HG02759 (cell line): ENCODE results near the gene CAV3.

ENCODE experiments used
- ATAC-seq: cut with Tn5 transposase; IDR thresholded peaks from one replicate; pipeline ENCODE4 v1.9.1; 2021; ENCODE audit warnings: mild to moderate bottlenecking, moderate library complexity; ENCODE audit not compliant: unreplicated experiment

The CAV3 gene

GRCh38 chr3:8784676-8785435, 51.3 kb downstream of the CAV3 start:
- ATAC-seq, result no peak

DNA sequence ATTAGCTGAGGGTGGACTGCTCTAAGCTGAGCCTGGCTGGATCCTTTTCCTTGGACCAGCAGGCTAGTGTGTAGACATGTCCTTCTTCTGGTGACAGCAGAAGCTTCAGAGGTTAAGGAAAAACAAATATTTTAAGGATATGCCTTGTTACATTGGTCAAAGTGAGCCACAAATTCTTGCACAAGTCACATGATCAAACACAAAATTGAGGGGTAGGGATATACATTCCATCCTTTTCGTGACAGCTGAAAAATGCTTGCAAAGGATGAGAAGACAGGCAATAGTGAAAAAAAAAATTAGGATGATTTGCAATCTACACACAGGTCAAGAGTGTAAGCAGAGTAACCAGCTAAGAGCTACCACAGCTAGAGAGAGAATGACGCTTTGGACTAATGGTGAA, 56.9 kb downstream of the CAV3 start:
- ATAC-seq, result no peak

DNA sequence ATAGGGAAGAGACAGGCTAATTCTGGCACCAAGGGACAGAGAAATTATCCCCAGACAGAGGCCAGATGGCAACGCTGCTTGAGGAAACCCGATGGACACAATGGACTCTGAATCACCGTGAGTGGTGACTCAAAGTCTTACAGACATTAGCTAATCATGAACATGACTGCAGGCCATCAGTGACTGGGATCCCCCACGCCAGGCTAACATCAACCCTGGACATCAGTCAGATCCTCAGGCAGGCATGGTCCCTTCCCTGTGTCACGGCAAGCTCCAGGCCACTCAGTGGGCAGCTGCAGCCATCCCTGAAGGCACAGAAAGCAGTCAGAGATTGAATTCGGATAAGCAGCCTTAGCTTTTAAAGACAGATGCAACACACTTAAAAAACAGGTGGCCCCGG, 59.6 kb downstream of the CAV3 start:
- no peak for ATAC-seq

- ATAC-seq, result no peak
These were observed 60.6 kb downstream of the CAV3 start for GRCh38 chr3:8794247-8794646.
